GM19395 (cell line): Measurements from ENCODE around the gene MTUS2.
"Not testable (repeated sequence)": the region's sequence is repeated elsewhere in the genome, so short reads cannot be mapped to it uniquely, and the experiment has no call there.

Experiments
- ATAC-seq: cut with Tn5 transposase; IDR thresholded peaks from one replicate; pipeline ENCODE4 v1.9.1; 2021; ENCODE audit warnings: mild to moderate bottlenecking, moderate library complexity; ENCODE audit not compliant: unreplicated experiment

MTUS2 gene

GRCh38 chr13:29294821-29295220 is 474.7 kb downstream of the MTUS2 start:
- no peak for ATAC-seq

GRCh38 chr13:29301027-29301426 is 480.9 kb downstream of the MTUS2 start:
- no peak for ATAC-seq

- ATAC-seq, result no peak
Measured at GRCh38 chr13:29304148-29304547, 484.0 kb downstream of the MTUS2 start.

DNA sequence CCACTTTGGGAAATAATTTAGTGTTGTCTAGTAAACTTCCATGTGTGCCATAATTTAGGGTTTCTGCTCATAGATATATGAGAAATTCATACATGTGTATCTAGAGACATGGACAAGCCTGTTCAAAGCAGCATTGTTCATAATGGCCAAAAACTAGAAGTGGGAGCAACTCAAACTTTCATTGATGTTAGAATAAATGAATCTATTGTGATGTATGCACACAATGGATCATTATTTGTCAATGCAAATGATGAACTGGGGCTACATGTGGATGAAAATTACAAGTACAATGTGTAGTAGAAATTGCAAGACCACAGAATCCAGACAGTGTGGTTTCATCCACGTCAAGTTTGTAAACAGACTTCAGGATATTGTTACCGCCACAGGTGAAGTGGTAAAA is 490.7 kb downstream of the MTUS2 start:
- ATAC-seq, result no peak

DNA sequence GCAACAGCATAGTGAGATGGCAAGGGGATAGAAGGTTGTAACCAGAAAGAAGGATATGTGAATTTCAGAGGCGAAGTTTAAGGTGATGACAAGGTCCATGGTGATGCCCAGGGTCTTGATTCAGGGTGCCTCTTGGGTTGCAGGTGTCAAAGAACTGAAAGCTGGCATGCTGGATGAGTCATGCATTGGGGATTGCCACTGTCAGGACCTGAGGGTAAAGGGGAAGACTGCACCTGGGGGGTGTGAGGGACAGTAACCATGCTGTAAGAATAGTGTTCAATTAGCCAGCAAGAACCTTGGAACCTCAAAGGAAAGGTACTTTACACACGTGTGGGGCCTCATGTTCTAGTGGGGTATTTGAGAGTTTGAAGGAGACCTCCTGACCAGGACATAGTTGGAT is 495.7 kb downstream of the MTUS2 start:
- no peak for ATAC-seq

- ATAC-seq, result no peak
Measured at GRCh38 chr13:29317828-29318227, 497.7 kb downstream of the MTUS2 start.

DNA sequence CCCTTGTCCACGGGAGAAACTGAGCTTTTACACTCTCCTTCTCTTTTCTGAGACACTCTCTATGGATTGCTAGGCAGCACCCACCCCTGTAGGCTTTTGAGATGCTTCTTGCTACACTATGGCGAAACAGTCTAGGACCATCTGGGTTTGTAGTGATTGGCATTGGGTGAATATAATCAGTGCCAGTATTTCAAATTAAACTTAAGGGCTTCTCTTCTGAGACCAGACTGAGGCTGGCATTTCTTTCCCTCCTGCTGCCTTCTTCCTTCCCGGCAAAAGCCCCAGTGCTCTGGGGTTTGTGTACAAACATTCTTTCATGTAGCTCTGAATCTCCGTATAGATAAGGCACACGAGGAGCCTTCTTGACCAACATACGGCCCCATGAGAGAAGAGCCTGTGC is 498.6 kb downstream of the MTUS2 start:
- ATAC-seq, result no peak

DNA sequence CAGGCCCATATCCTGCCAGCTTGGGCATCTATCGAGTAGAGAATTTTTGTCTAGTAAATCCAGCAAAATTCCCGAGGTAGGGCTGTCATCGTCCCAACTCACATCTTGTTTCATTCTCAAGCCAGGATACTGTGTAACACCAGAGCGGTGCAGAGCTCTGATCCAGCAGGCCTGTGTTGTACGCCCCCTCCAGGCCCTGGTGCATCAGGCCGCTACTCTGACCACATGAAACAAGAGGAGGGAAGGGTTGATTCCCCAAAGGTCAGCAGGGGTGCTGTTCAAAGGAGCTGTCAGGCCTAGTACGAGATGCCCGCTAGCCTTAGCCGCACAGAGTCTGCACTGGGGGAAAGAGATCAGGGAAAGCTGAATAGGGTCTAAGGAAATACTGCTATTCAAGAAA is 499.3 kb downstream of the MTUS2 start:
- no peak for ATAC-seq

- ATAC-seq, result no peak
Measured at GRCh38 chr13:29323954-29324353, 503.8 kb downstream of the MTUS2 start.

- no peak for ATAC-seq
Measured at GRCh38 chr13:29324601-29325000, 504.5 kb downstream of the MTUS2 start.

GRCh38 chr13:29328501-29328900 is 508.4 kb downstream of the MTUS2 start:
- ATAC-seq, result no peak

- ATAC-seq, result no peak
Measured at GRCh38 chr13:29336356-29336755, 516.2 kb downstream of the MTUS2 start.

- ATAC-seq, result no peak
Measured at GRCh38 chr13:29339386-29340272, 519.5 kb downstream of the MTUS2 start.

DNA sequence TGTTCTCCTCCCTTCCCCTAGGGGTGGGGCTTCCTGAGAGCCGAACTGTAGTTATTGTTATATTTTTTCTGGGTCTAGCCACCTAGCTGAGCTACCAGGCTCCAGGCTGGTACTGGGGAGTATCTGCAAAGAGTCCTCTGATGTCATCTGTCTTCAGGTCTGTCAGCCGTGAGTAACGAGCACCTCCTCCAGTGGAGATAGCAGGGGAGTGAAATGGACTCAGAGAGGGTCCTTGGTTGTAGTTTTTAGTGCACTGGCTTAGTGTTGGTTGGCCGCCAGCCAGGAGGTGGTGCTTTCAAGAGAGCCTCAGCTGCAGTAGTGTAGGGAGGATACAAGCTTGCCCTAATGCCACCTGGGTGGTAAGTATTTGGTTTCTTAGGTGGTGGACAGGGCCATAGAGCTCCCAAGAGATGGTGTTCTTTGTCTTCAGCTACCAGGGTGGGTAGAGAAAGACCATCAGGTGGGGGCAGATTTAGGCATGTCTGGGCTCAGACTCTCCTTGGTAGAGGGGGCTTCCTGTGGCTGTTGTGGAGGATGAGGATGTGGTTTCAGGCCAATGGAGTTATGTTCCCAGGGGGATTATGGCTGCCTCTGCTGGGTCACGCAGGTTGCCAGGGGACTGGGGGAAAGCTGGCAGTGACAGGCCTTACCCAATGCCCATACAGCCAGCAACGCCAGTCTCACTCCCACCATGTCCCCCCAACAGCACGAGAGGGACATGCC is 525.9 kb downstream of the MTUS2 start:
- ATAC-seq, result not testable (repeated sequence)

DNA sequence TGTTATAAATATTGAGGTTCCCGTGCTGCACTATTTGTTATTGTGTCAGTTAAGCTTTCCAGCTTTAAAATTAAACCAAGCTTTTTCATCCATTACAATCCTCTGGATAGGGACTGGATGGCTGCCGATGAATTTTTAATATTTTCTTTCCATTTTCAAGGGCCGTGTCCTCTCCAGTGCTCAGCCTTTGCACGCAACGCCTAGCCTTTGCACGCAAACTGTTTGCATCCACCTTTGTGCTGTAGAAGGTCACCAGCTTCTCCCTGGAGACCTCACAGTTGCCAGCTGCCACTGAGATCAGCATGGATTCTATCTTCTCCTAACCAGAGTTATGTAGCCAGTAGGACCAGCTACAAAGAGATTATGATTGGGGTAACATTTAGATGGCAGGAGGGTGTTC is 534.9 kb downstream of the MTUS2 start:
- ATAC-seq, result no peak

- ATAC-seq, result no peak
Measured at GRCh38 chr13:29359181-29359580, 539.0 kb downstream of the MTUS2 start.

DNA sequence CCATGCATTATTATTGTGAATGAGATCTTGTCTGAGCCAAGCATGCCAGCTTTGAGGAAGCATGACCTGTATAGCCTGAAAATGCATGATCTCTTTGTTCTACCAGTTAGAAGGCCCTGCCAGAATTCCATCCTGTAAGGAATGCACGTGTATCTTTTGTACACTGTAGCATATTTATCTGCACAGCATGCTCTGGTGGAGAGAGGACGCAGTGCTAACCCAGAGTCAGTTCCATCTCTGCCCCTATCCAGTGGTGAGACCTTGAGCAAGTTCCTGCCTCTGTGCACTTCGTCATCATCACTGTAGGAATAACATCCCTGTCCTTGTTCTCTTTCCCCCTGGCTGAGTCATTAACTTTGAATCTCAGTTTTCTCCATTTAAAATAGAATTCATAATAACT is 541.6 kb downstream of the MTUS2 start:
- no peak for ATAC-seq

- ATAC-seq, result no peak
Measured at GRCh38 chr13:29362849-29363604, 542.9 kb downstream of the MTUS2 start.

GRCh38 chr13:29369060-29369743 is 549.1 kb downstream of the MTUS2 start:
- ATAC-seq, result no peak

DNA sequence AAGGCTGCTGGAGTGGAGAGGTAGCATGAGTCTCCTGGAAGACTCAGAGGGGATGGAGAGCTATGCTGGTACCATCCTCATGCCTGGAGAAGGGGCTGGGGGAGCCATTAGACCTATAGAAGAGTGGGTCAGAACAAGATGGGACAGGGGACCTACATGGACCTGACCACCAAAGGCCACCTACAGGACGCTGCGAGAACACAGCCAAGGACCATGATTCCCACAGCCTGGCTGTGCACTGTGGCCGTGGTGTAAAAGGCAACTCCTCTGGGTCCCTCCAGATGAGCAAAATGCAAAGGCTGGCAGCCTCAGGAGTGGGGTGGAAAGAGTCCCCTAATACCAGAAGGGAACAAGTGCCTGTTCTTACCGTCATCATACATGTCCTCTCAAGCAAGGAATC is 559.1 kb downstream of the MTUS2 start:
- no peak for ATAC-seq

DNA sequence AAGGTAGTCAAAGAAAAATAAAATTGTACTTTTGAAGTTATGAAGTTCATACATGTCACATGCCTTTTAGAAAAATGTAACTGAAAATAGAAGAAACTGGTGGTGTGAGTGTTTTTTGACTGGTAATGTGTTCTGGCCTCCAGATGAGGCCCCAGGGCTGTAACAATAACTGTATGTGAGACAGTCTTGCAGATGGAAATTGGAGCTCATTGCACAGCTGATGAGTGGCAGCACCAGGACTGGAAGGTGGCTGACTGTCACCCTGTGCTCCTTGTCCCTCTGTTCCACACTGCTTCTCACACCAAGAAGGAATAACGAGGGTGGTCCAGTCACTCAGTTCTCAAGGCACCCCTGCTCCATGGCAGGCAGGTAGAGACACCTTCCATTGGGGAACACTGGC is 559.7 kb downstream of the MTUS2 start:
- no peak for ATAC-seq
